ENCODE data around the gene NCAPD2. TPM values are rescaled to one million over a fixed set of nuclear protein-coding genes. Genes with fewer than 3 reads are reported as not detected.
A peak's percentile ranks its signal among the peaks of the same experiment; 100 is the strongest.

Gene NCAPD2
- total and polyA plus RNA-seq, 7 experiments from 2014 or later, result 24.4 to 121 (median 38.4) TPM

DNA sequence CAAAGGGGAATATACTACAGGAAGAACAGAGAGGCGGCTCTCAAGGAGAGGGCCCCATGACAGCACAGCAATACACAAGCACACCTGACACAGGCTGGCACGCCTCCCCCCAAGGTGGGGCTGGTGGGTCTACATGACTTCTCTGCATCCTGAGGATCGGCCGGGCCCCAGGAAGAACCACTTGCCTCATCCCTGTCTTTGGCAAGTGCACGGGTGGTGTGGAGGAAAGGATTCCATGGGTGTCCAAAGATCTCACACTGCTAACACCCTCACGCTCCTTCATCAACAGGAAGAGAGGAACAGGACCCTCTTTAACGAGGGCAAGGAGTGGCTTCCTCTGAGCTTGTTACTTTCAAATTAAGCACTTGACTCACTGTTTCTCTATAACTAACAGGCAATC is 30.7 kb upstream of the NCAPD2 start:
- Histone ChIP-seq H3K27ac (ENCODE audit: low read depth, low read length) (peak overlapping the region; percentile 93), H3K4me1 (ENCODE audit: control insufficient read depth in 2 of 2, insufficient read depth in 2 of 2, low read length in 2 of 2) (peaks cover 64 to 78% of the 10 kb centered on the region in 2 donors), H3K9me3 (ENCODE audit: control insufficient read depth in 2 of 3, low read length in 3 of 3) (no peaks in the 10 kb centered on the region), H3K4me3 (ENCODE audit: low read length) (peak overlapping the region; percentile 40), H3K36me3 (ENCODE audit: control insufficient read depth in 2 of 3, insufficient read depth in 3 of 3, low read length in 3 of 3) (peaks cover 19 to 36% (median 31%) of the 10 kb centered on the region in 3 experiments), H3K27me3 (ENCODE audit: control insufficient read depth in 2 of 2, insufficient read depth in 2 of 2, low read length in 2 of 2) (no peaks in the 10 kb centered on the region)
- peak overlapping the region; percentile 74 to 89 (median 85) for H3K4me3 Mint-ChIP-seq
- H3K4me1 Mint-ChIP-seq, result peaks cover 62 to 100% (median 92%) of the 10 kb centered on the region in 7 donors
- intact Hi-C loops (cut with micrococcal nuclease), result loop anchor here (2.0 to 5.0 kb wide), 2 partner anchors 30 to 94 kb away; partner anchors contain the start of genes IFFO1 (in 1 of the 2) and MRPL51 (in 1 of the 2)
- H3K27ac Mint-ChIP-seq, result peak overlapping the region; percentile 95 to 99 (median 98)
- no peaks in the 10 kb centered on the region for H3K27me3 Mint-ChIP-seq
- DNase-seq (peak in 6 of 9 donors; percentile 41 to 57 (median 47)), ATAC-seq (peak; percentile 21)
- H3K36me3 Mint-ChIP-seq, result peaks cover 13 to 86% (median 50%) of the 10 kb centered on the region in 5 donors
- no peaks in the 10 kb centered on the region for H3K9me3 Mint-ChIP-seq
- POLR2A ChIA-PET, result interaction anchor here (0.8 to 16.5 kb wide), 19 partner anchors 8 to 261 kb away, joined by 3 to 726 read pairs (median 8); partner anchors contain the start of genes CD27, COPS7A, GAPDH and MRPL51
- CTCF ChIA-PET, result interaction anchor here (1.0 to 6.8 kb wide), 14 partner anchors 11 to 140 kb away, joined by 3 to 201 read pairs (median 8); partner anchors contain the start of genes CD27, GAPDH and TAPBPL

GRCh38 chr12:6463858-6464257 is 30.0 kb upstream of the NCAPD2 start:
- ATAC-seq (no peak), DNase-seq (no peak)
- Mint-ChIP-seq H3K27ac (peak overlapping the region; percentile 95 to 99 (median 98)), H3K4me3 (peak overlapping the region; percentile 74 to 89 (median 85)), H3K36me3 (peaks cover 9 to 85% (median 46%) of the 10 kb centered on the region in 5 donors), H3K4me1 (peaks cover 64 to 100% (median 92%) of the 10 kb centered on the region in 7 donors), H3K27me3 (no peaks in the 10 kb centered on the region), H3K9me3 (no peaks in the 10 kb centered on the region)
- peak overlapping the region; percentile 40 for H3K4me3 ChIP-seq (ENCODE audit: low read length)
- H3K9me3 ChIP-seq (ENCODE audit: control insufficient read depth in 2 of 3, low read length in 3 of 3), result no peaks in the 10 kb centered on the region
- peaks cover 70 to 84% of the 10 kb centered on the region in 2 donors for H3K4me1 ChIP-seq (ENCODE audit: control insufficient read depth in 2 of 2, insufficient read depth in 2 of 2, low read length in 2 of 2)
- peak overlapping the region; percentile 93 for H3K27ac ChIP-seq (ENCODE audit: low read depth, low read length)
- ChIA-PET POLR2A (interaction anchor here (0.8 to 16.5 kb wide), 16 partner anchors 7 to 137 kb away, joined by 3 to 726 read pairs (median 10); partner anchors contain the start of genes CD27, GAPDH, MRPL51 and TAPBPL), CTCF (interaction anchor here (1.0 to 6.8 kb wide), 14 partner anchors 12 to 141 kb away, joined by 3 to 201 read pairs (median 8); partner anchors contain the start of genes CD27, GAPDH and TAPBPL)
- intact Hi-C loops (cut with micrococcal nuclease), result loop anchor here (2.0 to 5.0 kb wide), 2 partner anchors 29 to 93 kb away; partner anchors contain the start of genes IFFO1 (in 1 of the 2) and MRPL51 (in 1 of the 2)
- peaks cover 19 to 30% (median 25%) of the 10 kb centered on the region in 3 experiments for H3K36me3 ChIP-seq (ENCODE audit: control insufficient read depth in 2 of 3, insufficient read depth in 3 of 3, low read length in 3 of 3)
- H3K27me3 ChIP-seq (ENCODE audit: control insufficient read depth in 2 of 2, insufficient read depth in 2 of 2, low read length in 2 of 2), result no peaks in the 10 kb centered on the region

GRCh38 chr12:6464531-6464930 is 29.4 kb upstream of the NCAPD2 start:
- POLR2A ChIA-PET, result interaction anchor here (0.6 to 16.5 kb wide), 15 partner anchors 18 to 493 kb away, joined by 3 to 726 read pairs (median 7); partner anchors contain the start of genes CD27, GAPDH and TAPBPL
- no peaks in the 10 kb centered on the region for H3K9me3 ChIP-seq (ENCODE audit: control insufficient read depth in 2 of 3, low read length in 3 of 3)
- Mint-ChIP-seq H3K9me3 (no peaks in the 10 kb centered on the region), H3K36me3 (peaks cover 3 to 85% (median 40%) of the 10 kb centered on the region in 5 donors), H3K27ac (peak overlapping the region; percentile 95 to 99 (median 98)), H3K27me3 (no peaks in the 10 kb centered on the region), H3K4me3 (peak overlapping the region; percentile 63 to 89 (median 85)), H3K4me1 (peaks cover 65 to 100% (median 91%) of the 10 kb centered on the region in 7 donors)
- CTCF ChIA-PET, result interaction anchor here (0.8 to 6.8 kb wide), 20 partner anchors 10 to 144 kb away, joined by 3 to 201 read pairs (median 9); partner anchors contain the start of genes CD27 and TAPBPL
- intact Hi-C loops (cut with micrococcal nuclease), result loop anchor here in 1 of 2 donors (5.0 kb wide), 1 partner anchor 93 kb away; the partner anchor contains the start of gene IFFO1
- H3K27me3 ChIP-seq (ENCODE audit: control insufficient read depth in 2 of 2, insufficient read depth in 2 of 2, low read length in 2 of 2), result no peaks in the 10 kb centered on the region
- no peak for DNase-seq
- H3K4me3 ChIP-seq (ENCODE audit: low read length), result peak overlapping the region; percentile 40
- peak overlapping the region; percentile 93 for H3K27ac ChIP-seq (ENCODE audit: low read depth, low read length)
- peaks cover 16 to 24% (median 22%) of the 10 kb centered on the region in 3 experiments for H3K36me3 ChIP-seq (ENCODE audit: control insufficient read depth in 2 of 3, insufficient read depth in 3 of 3, low read length in 3 of 3)
- peaks cover 77 to 84% of the 10 kb centered on the region in 2 donors for H3K4me1 ChIP-seq (ENCODE audit: control insufficient read depth in 2 of 2, insufficient read depth in 2 of 2, low read length in 2 of 2)
- ATAC-seq, result no peak

DNA sequence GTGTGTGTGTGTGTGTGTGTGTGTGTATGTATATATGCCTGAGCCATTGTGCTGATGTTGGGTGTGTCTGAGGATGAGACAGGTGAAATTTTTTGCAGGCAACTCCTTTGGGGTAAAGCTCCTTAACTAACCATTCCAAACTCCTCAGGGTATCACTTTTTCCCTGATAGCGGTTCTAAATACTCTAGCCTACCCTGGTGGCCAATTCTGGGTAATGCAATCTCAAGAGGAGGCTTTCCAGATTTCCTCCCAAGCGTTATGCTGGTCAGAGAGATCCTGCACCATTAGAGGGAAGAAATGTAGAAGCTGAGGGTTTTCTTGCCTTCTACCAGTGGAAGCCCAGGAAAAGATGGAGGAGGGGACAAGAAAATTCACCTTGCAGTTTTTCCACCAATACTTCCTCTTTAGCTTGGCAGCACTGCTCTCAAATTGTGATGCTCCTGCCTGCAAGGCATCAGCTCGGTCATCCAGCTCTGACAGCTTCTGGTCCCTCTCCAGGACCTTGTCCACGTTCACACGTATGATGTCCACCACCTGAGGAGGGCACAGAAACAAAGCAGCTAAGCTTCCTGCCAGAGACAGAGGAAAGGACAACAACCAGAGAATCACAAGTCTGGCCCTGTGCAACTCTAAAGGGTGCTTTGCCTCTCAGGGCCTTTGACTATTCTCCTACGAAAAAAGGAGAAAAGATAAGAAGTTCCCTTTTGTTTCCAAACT is 28.3 kb upstream of the NCAPD2 start:
- Histone ChIP-seq H3K36me3 (ENCODE audit: control insufficient read depth in 2 of 3, insufficient read depth in 3 of 3, low read length in 3 of 3) (peaks cover 16 to 20% (median 16%) of the 10 kb centered on the region in 3 experiments), H3K4me3 (ENCODE audit: low read length) (no peak overlapping the region), H3K4me1 (ENCODE audit: control insufficient read depth in 2 of 2, insufficient read depth in 2 of 2, low read length in 2 of 2) (peaks cover 78 to 79% of the 10 kb centered on the region in 2 donors), H3K27ac (ENCODE audit: low read depth, low read length) (peak overlapping the region; percentile 60), H3K27me3 (ENCODE audit: control insufficient read depth in 2 of 2, insufficient read depth in 2 of 2, low read length in 2 of 2) (no peaks in the 10 kb centered on the region), H3K9me3 (ENCODE audit: control insufficient read depth in 2 of 3, low read length in 3 of 3) (no peaks in the 10 kb centered on the region)
- DNase-seq, result peak in 7 of 9 donors; percentile 41 to 66 (median 59)
- intact Hi-C loops (cut with micrococcal nuclease), result loop anchor here (1.0 kb wide), 3 partner anchors 42 to 142 kb away; no protein-coding TSS in a partner anchor
- Mint-ChIP-seq H3K4me1 (peaks cover 64 to 94% (median 91%) of the 10 kb centered on the region in 7 donors), H3K27ac (peak overlapping the region; percentile 73 to 99 (median 95)), H3K9me3 (no peaks in the 10 kb centered on the region), H3K4me3 (peak overlapping the region; percentile 40 to 89 (median 70)), H3K36me3 (peaks cover 3 to 80% (median 40%) of the 10 kb centered on the region in 5 donors), H3K27me3 (no peaks in the 10 kb centered on the region)
- CTCF ChIA-PET, result interaction anchor here (0.6 to 6.8 kb wide), 39 partner anchors 9 to 288 kb away, joined by 3 to 201 read pairs (median 5); partner anchors contain the start of genes CD27, NOP2 and TAPBPL
- ATAC-seq, result peak; percentile 36
- POLR2A ChIA-PET, result interaction anchor here (0.6 to 16.5 kb wide), 24 partner anchors 9 to 143 kb away, joined by 3 to 726 read pairs (median 4); partner anchors contain the start of genes CD27, GAPDH, MRPL51 and TAPBPL

- peak overlapping the region in 1 of 10 donors; percentile 46 for H3K4me3 Mint-ChIP-seq
- H3K9me3 Mint-ChIP-seq, result no peaks in the 10 kb centered on the region
- Histone ChIP-seq H3K4me1 (ENCODE audit: control insufficient read depth in 2 of 2, insufficient read depth in 2 of 2, low read length in 2 of 2) (peaks cover 75% of the 10 kb centered on the region in 2 donors), H3K27me3 (ENCODE audit: control insufficient read depth in 2 of 2, insufficient read depth in 2 of 2, low read length in 2 of 2) (no peaks in the 10 kb centered on the region), H3K36me3 (ENCODE audit: control insufficient read depth in 2 of 3, insufficient read depth in 3 of 3, low read length in 3 of 3) (peaks cover 16 to 20% (median 16%) of the 10 kb centered on the region in 3 experiments), H3K4me3 (ENCODE audit: low read length) (no peak overlapping the region), H3K27ac (ENCODE audit: low read depth, low read length) (peak overlapping the region; percentile 60), H3K9me3 (ENCODE audit: control insufficient read depth in 2 of 3, low read length in 3 of 3) (no peaks in the 10 kb centered on the region)
- DNase-seq, result no peak
- intact Hi-C loops (cut with micrococcal nuclease), result no loop called here
- H3K4me1 Mint-ChIP-seq, result peaks cover 61 to 94% (median 88%) of the 10 kb centered on the region in 7 donors
- peak overlapping the region in 8 of 9 donors; percentile 48 to 99 (median 95) for H3K27ac Mint-ChIP-seq
- no peak for ATAC-seq
- ChIA-PET POLR2A (interaction anchor here (0.6 to 16.5 kb wide), 17 partner anchors 9 to 143 kb away, joined by 3 to 726 read pairs (median 7); partner anchors contain the start of genes CD27, GAPDH, MRPL51 and TAPBPL), CTCF (interaction anchor here (0.7 to 6.8 kb wide), 28 partner anchors 9 to 139 kb away, joined by 3 to 201 read pairs (median 7); partner anchors contain the start of genes CD27, NOP2 and TAPBPL)
- no peaks in the 10 kb centered on the region for H3K27me3 Mint-ChIP-seq
- H3K36me3 Mint-ChIP-seq, result peaks cover 3 to 74% (median 36%) of the 10 kb centered on the region in 5 donors
Observed at GRCh38 chr12:6466184-6466573, 27.7 kb upstream of the NCAPD2 start.

All from naive thymus-derived CD4-positive, alpha-beta T cell (primary cell).